Panc1 (cell line): ENCODE results near the gene TBC1D16.

Experiments used
- POLR2AphosphoS5 ChIP-seq: IDR thresholded peaks from 2 replicates; pipeline ENCODE4 v1.6.1; 2012; ENCODE audit warnings: mild to moderate bottlenecking, low read depth, low read length, moderate library complexity
- TCF7L2 ChIP-seq: IDR thresholded peaks from 2 replicates; pipeline ENCODE4 v1.6.1; 2011; ENCODE audit warnings: mild to moderate bottlenecking, low read depth, low read length, inconsistent platforms
- TF ChIP-seq, protein P1 (sequence below): fragments of 450-650 bp; IDR thresholded peaks from 2 replicates; pipeline ENCODE4 v1.5.1; 2017; ENCODE audit warnings: mild to moderate bottlenecking
- TF ChIP-seq, protein P2 (sequence below), 2 experiments: IDR thresholded peaks; 2 replicates each; pipeline ENCODE4 v1.6.1; 2011 to 2012; ENCODE audit warnings: low read depth in 2 of 2, control low read depth in 1 of 2, low read length in 1 of 2, mild to moderate bottlenecking in 1 of 2, moderate library complexity in 1 of 2; ENCODE audit not compliant: insufficient read depth in 1 of 2

DNA sequence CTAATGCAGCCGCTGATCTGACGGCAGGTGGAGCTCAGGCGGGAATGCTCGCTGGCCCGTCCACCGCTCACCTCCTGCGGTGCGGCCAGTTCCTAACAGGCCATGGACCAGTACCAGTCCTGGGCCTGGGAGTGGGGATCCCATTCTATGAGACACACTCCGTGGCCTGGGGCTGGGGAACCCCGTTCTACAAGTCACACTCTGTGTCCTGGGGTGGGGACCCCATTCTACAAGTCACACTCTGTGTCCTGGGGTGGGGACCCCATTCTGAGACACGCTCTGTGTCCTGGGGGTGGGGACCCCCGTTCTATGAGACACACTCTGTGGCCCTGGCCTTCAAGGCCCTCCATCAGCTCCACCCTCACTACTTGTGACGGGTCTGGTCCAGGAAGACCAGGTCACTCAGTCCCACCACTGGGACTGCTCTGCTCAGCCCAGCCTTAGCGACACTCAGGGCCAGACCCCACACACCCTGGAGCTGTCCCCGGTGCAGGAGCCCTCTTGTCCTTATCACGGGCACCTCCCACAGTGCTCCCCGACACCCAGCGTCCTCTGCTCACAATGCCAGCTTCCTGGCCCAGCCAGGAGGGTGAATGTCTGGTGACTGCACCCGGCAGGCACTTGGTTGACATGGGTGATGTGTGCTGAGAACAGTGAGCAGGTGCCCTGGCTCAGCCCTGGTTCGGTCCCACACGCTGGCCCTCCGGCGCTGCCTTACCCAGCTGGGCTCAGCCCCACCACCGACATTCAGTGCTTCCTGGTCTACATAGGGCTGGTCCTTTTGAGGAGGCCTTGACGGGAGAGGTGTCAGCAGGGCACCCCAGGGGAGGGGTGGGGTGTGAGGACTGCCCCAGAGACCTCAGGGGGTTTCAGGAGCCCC lies 89.1 kb downstream of the TBC1D16 start:
- TF ChIP-seq, protein P1, sequence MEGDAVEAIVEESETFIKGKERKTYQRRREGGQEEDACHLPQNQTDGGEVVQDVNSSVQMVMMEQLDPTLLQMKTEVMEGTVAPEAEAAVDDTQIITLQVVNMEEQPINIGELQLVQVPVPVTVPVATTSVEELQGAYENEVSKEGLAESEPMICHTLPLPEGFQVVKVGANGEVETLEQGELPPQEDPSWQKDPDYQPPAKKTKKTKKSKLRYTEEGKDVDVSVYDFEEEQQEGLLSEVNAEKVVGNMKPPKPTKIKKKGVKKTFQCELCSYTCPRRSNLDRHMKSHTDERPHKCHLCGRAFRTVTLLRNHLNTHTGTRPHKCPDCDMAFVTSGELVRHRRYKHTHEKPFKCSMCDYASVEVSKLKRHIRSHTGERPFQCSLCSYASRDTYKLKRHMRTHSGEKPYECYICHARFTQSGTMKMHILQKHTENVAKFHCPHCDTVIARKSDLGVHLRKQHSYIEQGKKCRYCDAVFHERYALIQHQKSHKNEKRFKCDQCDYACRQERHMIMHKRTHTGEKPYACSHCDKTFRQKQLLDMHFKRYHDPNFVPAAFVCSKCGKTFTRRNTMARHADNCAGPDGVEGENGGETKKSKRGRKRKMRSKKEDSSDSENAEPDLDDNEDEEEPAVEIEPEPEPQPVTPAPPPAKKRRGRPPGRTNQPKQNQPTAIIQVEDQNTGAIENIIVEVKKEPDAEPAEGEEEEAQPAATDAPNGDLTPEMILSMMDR: no peak
- TF ChIP-seq, protein P2, sequence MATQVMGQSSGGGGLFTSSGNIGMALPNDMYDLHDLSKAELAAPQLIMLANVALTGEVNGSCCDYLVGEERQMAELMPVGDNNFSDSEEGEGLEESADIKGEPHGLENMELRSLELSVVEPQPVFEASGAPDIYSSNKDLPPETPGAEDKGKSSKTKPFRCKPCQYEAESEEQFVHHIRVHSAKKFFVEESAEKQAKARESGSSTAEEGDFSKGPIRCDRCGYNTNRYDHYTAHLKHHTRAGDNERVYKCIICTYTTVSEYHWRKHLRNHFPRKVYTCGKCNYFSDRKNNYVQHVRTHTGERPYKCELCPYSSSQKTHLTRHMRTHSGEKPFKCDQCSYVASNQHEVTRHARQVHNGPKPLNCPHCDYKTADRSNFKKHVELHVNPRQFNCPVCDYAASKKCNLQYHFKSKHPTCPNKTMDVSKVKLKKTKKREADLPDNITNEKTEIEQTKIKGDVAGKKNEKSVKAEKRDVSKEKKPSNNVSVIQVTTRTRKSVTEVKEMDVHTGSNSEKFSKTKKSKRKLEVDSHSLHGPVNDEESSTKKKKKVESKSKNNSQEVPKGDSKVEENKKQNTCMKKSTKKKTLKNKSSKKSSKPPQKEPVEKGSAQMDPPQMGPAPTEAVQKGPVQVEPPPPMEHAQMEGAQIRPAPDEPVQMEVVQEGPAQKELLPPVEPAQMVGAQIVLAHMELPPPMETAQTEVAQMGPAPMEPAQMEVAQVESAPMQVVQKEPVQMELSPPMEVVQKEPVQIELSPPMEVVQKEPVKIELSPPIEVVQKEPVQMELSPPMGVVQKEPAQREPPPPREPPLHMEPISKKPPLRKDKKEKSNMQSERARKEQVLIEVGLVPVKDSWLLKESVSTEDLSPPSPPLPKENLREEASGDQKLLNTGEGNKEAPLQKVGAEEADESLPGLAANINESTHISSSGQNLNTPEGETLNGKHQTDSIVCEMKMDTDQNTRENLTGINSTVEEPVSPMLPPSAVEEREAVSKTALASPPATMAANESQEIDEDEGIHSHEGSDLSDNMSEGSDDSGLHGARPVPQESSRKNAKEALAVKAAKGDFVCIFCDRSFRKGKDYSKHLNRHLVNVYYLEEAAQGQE (IDR thresholded peaks at IDR 0.05; ENCODE audit: insufficient read depth in 1 of 2, low read depth in 2 of 2, low read length in 1 of 2): no peak
- TF ChIP-seq POLR2AphosphoS5 (no peak), TCF7L2 (no peak)
